Mucosa of stomach (tissue), 1 donor: ENCODE results near the gene RSPH1.

Experiments
- H3K27me3 ChIP-seq: one replicate; pipeline ENCODE4 v1.7.0; 2013; ENCODE audit warnings: mild to moderate bottlenecking, low read length; ENCODE audit not compliant: control insufficient read depth, insufficient read depth
- H3K36me3 ChIP-seq: one replicate; pipeline ENCODE4 v1.7.0; 2013; ENCODE audit warnings: low read length; ENCODE audit not compliant: control insufficient read depth, insufficient read depth
- H3K4me1 ChIP-seq: one replicate; pipeline ENCODE4 v1.7.0; 2013; ENCODE audit warnings: mild to moderate bottlenecking, low read length; ENCODE audit not compliant: control insufficient read depth, insufficient read depth
- H3K4me3 ChIP-seq: one replicate; pipeline ENCODE4 v1.7.0; 2013; ENCODE audit warnings: low read length
- H3K9ac ChIP-seq: one replicate; pipeline ENCODE4 v1.7.0; 2013; ENCODE audit warnings: mild to moderate bottlenecking, low read length, moderate library complexity
- H3K9me3 ChIP-seq: one replicate; pipeline ENCODE4 v1.7.0; 2013; ENCODE audit warnings: mild to moderate bottlenecking, low read length, moderate library complexity; ENCODE audit not compliant: control insufficient read depth
- donor health status: Pancreatic carcinoma.

Gene RSPH1

DNA sequence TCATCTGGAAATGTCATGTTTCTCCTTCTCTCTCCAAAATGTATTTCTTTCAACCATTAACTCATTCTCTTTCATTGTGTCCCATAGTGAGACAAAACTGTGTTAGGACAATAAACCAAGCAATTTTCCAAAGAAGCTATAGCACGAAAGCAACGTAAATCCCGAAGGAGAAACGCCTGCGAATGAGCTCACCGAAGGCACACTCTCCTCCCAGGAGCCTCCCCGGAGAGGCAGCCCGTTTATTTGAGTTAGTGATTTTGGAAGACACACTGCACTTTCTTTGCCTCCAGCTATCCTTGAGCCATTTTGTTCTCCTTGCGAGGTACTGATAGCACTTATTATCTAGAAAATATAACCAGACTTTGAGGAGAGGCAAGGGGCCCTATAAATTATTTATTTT is 41.2 kb downstream of the RSPH1 start:
- H3K27me3 ChIP-seq: no peaks in the 10 kb centered on the region
- H3K4me3 ChIP-seq: no peak overlapping the region
- peaks cover 16% of the 10 kb centered on the region for H3K4me1 ChIP-seq

DNA sequence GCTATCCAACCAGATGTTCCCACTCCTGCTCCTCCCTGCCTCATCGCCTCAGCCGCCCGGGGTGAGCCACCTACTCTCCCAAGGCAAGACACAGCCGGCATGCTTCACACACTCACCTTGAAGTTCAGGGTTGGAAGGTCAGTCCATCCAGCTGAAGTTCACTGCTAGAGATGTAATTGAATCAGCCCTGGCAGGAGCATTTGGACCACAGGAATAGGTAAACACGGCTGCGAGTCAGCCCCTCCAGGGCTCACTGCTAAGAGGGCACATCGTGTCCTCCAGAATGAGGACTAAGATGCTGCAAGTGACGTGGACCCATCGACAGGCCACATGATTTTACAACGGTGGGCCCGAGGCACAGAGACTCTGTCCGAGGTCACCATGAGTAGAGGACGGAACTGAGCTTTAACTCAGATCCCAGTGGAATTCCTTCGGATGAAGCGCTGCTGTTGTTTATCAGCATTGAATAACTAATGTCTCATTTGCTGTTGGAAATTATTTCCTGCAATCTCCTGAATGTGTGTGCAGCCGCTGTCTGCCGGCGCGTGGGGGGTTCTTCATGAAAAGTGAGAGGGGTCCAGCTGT is 41.9 kb downstream of the RSPH1 start:
- H3K4me3 ChIP-seq: no peak overlapping the region
- no peaks in the 10 kb centered on the region for H3K36me3 ChIP-seq
- H3K4me1 ChIP-seq: peaks cover 14% of the 10 kb centered on the region
- no peaks in the 10 kb centered on the region for H3K27me3 ChIP-seq
- no peak overlapping the region for H3K9ac ChIP-seq
- no peaks in the 10 kb centered on the region for H3K9me3 ChIP-seq

More for the DNA sequence above, 41.2 kb downstream of the RSPH1 start:
- H3K9me3 ChIP-seq: no peaks in the 10 kb centered on the region
- H3K9ac ChIP-seq: no peak overlapping the region
- H3K36me3 ChIP-seq: no peaks in the 10 kb centered on the region

DNA sequence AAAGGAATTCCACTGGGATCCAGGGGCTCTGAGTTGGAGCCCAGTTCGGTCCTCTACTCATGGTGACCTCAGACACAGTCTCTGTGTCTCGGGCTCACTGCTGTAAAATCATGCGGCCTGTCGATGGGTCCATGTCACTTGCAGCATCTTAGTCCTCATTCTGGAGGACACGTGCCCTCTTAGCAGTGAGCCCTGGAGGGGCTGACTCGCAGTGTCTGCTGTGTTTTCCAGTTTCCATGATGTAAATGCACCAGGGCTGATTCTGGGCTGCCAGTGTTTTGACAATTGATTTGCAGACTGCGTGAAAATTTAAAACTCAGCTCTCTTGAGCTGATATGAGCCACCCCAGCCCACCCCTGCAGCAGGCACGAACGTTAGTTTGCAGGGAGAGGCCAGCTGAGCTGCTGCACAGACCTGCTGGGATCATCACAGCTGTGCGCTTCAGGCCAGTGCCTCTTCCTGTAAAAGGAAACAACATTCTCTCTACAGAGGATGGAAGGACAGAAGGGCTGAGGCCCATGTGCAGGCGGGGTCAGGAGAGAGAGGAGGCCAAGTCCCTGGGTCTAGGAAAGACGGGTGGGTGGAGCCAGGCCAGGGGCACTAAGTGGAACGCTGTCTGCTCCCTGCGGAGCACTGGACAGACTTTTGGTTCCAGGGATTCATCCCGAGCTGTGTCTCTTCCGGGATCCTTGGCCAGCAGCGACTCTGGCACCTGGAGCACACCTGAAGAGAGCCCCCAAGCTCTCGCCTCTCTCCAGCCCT is 42.6 kb downstream of the RSPH1 start:
- no peaks in the 10 kb centered on the region for H3K36me3 ChIP-seq
- H3K4me1 ChIP-seq: peaks cover 10% of the 10 kb centered on the region
- no peak overlapping the region for H3K4me3 ChIP-seq
- H3K27me3 ChIP-seq: no peaks in the 10 kb centered on the region
- H3K9me3 ChIP-seq: no peaks in the 10 kb centered on the region
- H3K9ac ChIP-seq: no peak overlapping the region

DNA sequence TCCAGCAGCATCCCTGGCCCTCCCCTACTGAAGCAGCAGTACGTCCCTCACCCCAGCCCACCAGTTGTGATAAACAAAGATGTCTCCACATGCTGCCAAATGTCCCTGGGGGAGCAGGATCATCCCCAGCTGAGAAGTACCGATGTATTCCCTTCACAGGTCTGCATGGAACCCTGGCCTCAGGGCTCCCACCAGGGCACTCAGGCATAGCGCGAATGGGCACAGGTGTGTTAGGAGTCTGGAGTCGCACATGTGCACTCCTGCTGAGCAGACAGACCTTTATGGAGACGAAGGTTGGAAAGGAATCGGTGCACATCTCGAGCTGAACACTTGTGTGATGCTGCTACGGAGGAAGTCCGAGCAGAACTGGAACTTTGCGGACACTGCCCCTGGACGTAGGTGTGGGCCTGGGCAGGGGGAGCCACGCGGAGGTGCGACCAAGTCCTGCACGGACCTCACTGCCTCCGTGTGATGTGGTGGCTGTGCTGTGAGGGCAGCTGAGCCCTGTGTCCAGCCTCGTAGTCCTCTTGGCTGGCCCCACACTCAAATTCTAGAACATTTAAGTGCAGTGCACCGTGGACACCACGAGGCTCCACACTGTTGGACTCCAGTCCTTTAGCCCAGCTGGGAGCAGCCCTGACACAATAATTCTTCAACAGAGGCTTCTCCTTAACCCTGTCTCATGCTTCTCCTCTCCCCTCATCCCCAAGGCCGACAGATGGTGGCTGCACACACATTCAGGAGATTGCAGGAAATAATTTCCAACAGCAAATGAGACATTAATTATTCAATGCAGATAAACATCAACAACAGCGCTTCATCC is 43.4 kb downstream of the RSPH1 start:
- no peaks in the 10 kb centered on the region for H3K36me3 ChIP-seq
- H3K4me3 ChIP-seq: no peak overlapping the region
- peaks cover 10% of the 10 kb centered on the region for H3K4me1 ChIP-seq
- H3K9ac ChIP-seq: no peak overlapping the region
- H3K27me3 ChIP-seq: no peaks in the 10 kb centered on the region
- no peaks in the 10 kb centered on the region for H3K9me3 ChIP-seq

DNA sequence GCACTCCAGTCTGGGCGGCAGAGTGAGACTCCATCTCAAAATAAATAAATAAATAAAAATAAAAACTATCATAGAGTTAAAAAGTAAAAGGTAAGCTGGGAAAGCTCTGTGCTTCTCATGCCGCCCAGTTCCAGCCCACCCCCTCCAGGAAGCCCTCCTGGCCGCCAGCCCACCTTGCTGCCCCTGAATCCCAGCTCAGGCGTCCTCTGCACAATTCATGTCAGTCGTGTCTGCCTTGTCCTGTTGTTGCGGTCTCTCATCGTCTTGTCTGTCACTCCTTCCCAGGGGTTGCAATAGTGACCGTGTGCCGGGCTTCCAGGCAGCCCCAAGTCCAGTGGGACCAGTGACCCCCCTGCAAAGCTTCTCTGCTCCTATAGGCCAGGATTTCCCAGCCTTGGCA is 44.1 kb downstream of the RSPH1 start:
- H3K9ac ChIP-seq: no peak overlapping the region

DNA sequence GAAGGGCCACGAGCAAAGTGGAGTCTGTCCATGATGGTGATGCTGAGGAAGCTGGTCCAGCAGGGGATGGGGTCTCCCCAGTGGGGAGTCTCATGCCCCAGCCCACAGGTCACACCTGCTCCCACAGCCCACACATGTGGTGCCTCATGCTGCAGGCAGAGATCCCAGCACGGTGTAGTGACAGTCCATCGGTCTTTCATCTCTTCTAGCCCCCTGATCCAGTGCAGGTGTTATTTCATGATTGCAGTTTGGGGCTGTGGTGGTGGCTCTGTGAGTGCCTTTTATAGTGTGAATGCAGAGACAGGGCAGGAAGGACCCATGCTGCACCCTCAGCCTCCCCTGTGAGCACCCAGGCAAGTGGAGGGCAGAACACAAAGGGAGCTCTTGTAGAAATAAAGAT is 47.3 kb downstream of the RSPH1 start:
- H3K4me1 ChIP-seq: peaks cover 10% of the 10 kb centered on the region
- H3K4me3 ChIP-seq: no peak overlapping the region
- H3K27me3 ChIP-seq: no peaks in the 10 kb centered on the region
- no peaks in the 10 kb centered on the region for H3K36me3 ChIP-seq
- H3K9me3 ChIP-seq: no peaks in the 10 kb centered on the region
- no peak overlapping the region for H3K9ac ChIP-seq

More for the DNA sequence above, 44.1 kb downstream of the RSPH1 start:
- no peaks in the 10 kb centered on the region for H3K9me3 ChIP-seq
- no peak overlapping the region for H3K4me3 ChIP-seq
- peaks cover 10% of the 10 kb centered on the region for H3K4me1 ChIP-seq
- no peaks in the 10 kb centered on the region for H3K36me3 ChIP-seq
- no peaks in the 10 kb centered on the region for H3K27me3 ChIP-seq

DNA sequence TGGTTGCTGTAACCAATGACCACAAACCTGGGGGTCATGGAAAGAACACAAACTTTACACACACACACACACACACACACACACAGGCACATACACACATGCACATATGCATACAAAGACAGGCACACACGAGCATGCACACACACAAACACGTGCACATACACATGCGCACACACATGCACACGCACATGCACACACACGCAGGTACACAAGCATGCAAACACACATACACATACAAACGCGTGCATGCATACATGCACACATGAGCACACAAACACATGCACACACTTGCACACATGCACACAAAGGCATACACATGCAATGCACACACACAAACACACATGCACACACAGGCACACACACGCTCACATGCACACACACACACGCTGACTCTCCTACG is 48.3 kb downstream of the RSPH1 start:
- no peak overlapping the region for H3K4me3 ChIP-seq
- no peaks in the 10 kb centered on the region for H3K27me3 ChIP-seq
- H3K4me1 ChIP-seq: peaks cover 10% of the 10 kb centered on the region
- no peaks in the 10 kb centered on the region for H3K36me3 ChIP-seq
- H3K9me3 ChIP-seq: no peaks in the 10 kb centered on the region
- H3K9ac ChIP-seq: no peak overlapping the region

DNA sequence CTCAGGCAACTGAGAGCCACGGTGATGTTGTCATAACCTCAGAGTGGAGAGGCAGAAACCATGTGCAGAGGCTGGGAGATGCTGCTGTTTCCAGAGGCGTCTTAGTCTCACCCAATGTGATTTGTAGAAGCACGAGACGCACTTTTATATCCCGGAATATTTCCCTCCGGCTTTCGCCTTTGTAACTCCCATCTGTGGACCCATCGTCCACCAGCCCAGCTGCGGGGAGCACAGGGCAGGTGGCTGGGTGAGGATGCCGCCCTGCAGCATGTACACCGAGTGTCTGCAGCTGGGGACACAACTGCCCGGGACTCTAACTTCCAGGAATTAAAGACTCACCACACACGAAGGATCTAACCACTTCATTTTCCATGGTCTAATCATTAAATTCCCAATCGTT is 48.8 kb downstream of the RSPH1 start:
- Histone ChIP-seq H3K4me1 (peaks cover 10% of the 10 kb centered on the region), H3K27me3 (no peaks in the 10 kb centered on the region), H3K9me3 (no peaks in the 10 kb centered on the region), H3K9ac (no peak overlapping the region), H3K4me3 (no peak overlapping the region), H3K36me3 (no peaks in the 10 kb centered on the region)

DNA sequence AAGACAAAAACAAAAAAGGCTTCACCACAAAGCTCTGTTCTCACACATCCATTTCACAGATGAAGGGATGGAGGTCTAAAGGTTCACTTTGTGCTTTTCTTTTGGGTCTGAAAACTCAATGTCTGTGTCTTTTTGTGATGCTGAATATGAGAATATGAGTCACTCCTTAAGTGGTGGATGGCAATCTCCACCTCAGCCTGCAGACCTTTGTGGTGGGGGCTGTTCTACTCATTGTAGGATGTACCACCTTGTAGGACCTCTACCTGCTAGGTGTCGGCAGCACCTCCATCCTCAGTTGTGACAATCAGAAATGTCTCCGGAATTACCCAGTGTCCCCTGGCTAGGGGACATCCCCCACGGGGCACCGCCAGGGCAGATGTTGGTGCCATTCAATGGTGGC is 49.5 kb downstream of the RSPH1 start:
- H3K4me3 ChIP-seq: no peak overlapping the region
- no peak overlapping the region for H3K9ac ChIP-seq
- peaks cover 10% of the 10 kb centered on the region for H3K4me1 ChIP-seq
- no peaks in the 10 kb centered on the region for H3K9me3 ChIP-seq
- no peaks in the 10 kb centered on the region for H3K27me3 ChIP-seq
- H3K36me3 ChIP-seq: no peaks in the 10 kb centered on the region

DNA sequence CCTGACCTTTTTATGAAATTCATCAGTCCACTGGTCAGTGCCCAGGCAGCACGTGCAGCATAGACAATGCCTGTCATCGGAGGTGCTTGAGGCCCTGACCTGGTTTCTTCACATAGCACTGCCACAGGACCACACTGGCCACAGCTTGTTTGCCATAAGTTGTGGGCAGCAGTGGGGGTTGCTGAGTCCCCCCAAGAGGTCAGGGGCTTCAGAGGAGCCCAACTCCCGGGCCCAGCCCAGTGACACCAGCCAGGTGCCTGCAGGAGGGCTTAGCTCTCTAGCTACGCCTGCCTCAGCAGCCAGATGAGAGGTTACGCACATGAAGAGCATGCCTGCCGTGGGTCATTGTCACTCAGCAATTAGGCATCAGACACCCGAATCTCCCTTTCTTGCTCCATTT is 50.7 kb downstream of the RSPH1 start:
- H3K9me3 ChIP-seq: no peaks in the 10 kb centered on the region
- no peaks in the 10 kb centered on the region for H3K27me3 ChIP-seq
- H3K36me3 ChIP-seq: no peaks in the 10 kb centered on the region
- peaks cover 5% of the 10 kb centered on the region for H3K4me1 ChIP-seq
- no peak overlapping the region for H3K4me3 ChIP-seq
- H3K9ac ChIP-seq: no peak overlapping the region

DNA sequence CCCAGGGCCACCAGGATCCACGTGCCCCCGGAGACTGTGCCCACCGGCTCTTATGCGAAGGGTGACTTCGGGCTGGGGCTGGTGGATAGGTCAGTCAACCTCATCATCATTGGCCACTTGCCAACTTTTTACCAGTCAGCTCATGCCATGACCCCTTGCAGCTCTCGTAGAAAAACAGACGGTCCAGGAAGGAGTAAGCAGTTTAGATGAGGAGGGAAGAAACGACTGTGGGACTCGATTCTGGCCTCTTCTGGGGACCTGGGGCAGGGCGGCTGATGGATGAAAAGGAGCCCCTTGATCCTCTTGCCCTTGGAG is 51.3 kb downstream of the RSPH1 start:
- H3K9ac ChIP-seq: no peak overlapping the region
- H3K4me1 ChIP-seq: peaks cover 3% of the 10 kb centered on the region
- no peak overlapping the region for H3K4me3 ChIP-seq
- H3K36me3 ChIP-seq: no peaks in the 10 kb centered on the region
- H3K27me3 ChIP-seq: no peaks in the 10 kb centered on the region
- H3K9me3 ChIP-seq: no peaks in the 10 kb centered on the region
